ENCODE data around the gene EHD3. TPM values are rescaled to one million over a fixed set of nuclear protein-coding genes. Genes with fewer than 3 reads are reported as not detected.

EHD3 gene
- total and polyA plus RNA-seq, 10 of the 15 experiments (the other 5 are each of a cell fraction or from before 2014, with no cell fraction given): 1.1 to 10.9 (median 8.2) TPM

DNA sequence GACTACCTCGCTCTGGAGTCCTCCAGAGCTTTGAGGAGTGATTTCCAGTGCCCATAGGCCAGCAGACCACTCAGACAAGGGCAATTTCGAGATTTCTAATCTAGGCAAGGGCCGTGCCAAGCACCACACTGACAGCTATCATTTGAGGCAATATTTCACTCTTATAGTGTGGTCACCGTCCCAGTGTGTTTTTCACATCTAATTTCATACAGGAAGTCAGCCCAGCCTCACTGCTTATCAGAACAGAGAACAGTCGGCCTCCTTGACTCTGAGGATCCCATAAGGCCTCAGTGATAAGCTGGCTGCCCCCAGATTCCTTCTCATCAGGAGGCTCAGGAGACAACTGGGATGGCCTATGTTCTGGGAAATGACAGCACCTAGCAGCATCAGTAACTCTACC is 17.2 kb upstream of the EHD3 start (continued):
- TF ChIP-seq PAX8 (IDR thresholded peaks at IDR 0.05) (no peak), BACH1 (IDR thresholded peaks at IDR 0.05; ENCODE audit: borderline replicate concordance) (no peak), IKZF1 (conservative IDR thresholded peaks at IDR 0.05) (no peak), SUZ12 (IDR thresholded peaks at IDR 0.05; ENCODE audit: unreplicated experiment) (no peak), CHD2 (IDR thresholded peaks at IDR 0.05; ENCODE audit: borderline replicate concordance, low read depth, low read length) (no peak), FOS (IDR thresholded peaks at IDR 0.05; ENCODE audit: borderline replicate concordance, extremely low read depth, insufficient read length) (no peak), HDGF (IDR thresholded peaks at IDR 0.05) (no peak), SREBF2 (IDR thresholded peaks at IDR 0.05; ENCODE audit: low read length) (no peak), CREM (IDR thresholded peaks at IDR 0.05; ENCODE audit: low read depth) (no peak), POLR2AphosphoS2 (IDR thresholded peaks at IDR 0.05; ENCODE audit: low read depth, low read length) (no peak)

DNA sequence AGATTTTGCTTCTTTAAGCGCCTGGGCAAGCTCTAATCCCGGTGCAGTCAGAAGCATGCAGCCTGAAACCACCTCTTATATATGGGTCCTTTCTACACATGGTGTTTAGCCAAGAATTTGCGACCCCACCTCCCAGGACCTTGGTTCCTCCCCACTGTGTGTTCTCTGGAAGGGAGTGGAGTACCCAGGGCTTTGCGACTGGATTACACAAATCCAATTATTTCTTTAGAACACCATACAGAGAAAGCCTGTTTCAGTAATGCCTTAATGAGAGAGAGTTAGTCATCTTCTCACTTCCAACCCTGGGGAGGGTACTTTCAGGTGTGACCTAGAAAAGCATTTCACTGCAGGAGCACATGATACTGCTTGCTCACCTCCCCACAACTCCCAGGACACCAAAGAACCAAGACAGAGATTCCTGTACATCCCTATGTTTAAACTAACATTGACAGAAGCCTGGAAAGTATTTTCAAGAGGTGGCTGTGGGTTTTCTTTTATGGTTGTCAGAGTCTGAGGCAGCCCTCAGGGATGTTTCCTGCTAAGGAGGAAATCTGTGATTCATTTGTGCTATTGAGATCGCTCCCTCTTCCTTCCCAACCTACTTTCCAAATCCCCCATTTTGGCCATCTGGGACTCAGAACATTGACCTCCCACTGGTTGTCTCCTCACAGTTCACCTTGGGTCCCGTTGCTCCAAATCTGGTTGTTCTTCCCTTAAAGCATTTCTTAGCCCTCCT is 16.3 kb upstream of the EHD3 start, which contains the start of gene CAPN14:
Gene CAPN14 (minus strand): TSS at position 51 of the 736 bp plus-strand sequence. CDS start 12,068 bp downstream, outside the sequence.
- RAD21 ChIA-PET (ENCODE audit: unreplicated experiment): interaction anchor here (0.6 to 3.3 kb wide), 4 partner anchors 35 to 47 kb away, joined by 4 to 12 read pairs (median 6); no protein-coding TSS in a partner anchor
- SMC1A ChIA-PET (ENCODE audit: uncharacterized antibody, unreplicated experiment): interaction anchor here (0.9 to 2.5 kb wide), 6 partner anchors 9 to 47 kb away, joined by 3 to 12 read pairs (median 7); no protein-coding TSS in a partner anchor
- ATAC-seq: peak; percentile 58
- CTCF ChIA-PET: interaction anchor here (0.7 to 2.1 kb wide), 5 partner anchors 10 to 80 kb away, joined by 3 to 14 read pairs (median 3); partner anchors contain the start of gene EHD3
- Histone ChIP-seq H3K4me2 (ENCODE audit: control insufficient read depth, insufficient read depth) (peak within 1 kb of the TSS; percentile 44; the same call in 1 of the 2 replicates), H3K9ac (ENCODE audit: control insufficient read depth, insufficient read depth, low read length) (no peak within 1 kb of the TSS), H3K4me3 (no peak within 1 kb of the TSS), H2AFZ (ENCODE audit: control insufficient read depth, low read depth, low read length) (no peak within 1 kb of the TSS), H3K4me1 (ENCODE audit: control insufficient read depth, insufficient read depth, low read length) (peaks cover 58% of the 10 kb centered on the region), H3K79me2 (ENCODE audit: control insufficient read depth, insufficient read depth, low read length) (no peaks in the 10 kb centered on the region), H3K27me3 (replicated peaks in 1 of 2; ENCODE audit: control insufficient read depth in 2 of 2, insufficient read depth in 2 of 2, low read length in 1 of 2) (no peaks in the 10 kb centered on the region), H4K20me1 (ENCODE audit: control insufficient read depth, insufficient read depth) (no peaks in the 10 kb centered on the region), H3K27ac (ENCODE audit: control insufficient read depth, insufficient read depth) (peak within 1 kb of the TSS; percentile 52), H3K9me3 (replicated peaks; ENCODE audit: control insufficient read depth, insufficient read depth, low read length) (no peaks in the 10 kb centered on the region), H3K36me3 (ENCODE audit: control insufficient read depth in 2 of 2, insufficient read depth in 2 of 2, low read length in 1 of 2) (no peaks in the 10 kb centered on the region)
- FAIRE-seq: no peak
- 20% methylated on average over 6 of the region's 6 CpGs for WGBS (ENCODE audit: insufficient coverage, insufficient replicate concordance, low lambda C conversion rate, missing lambda C conversion rate)
- intact Hi-C loops (cut with micrococcal nuclease; ENCODE audit: unreplicated experiment): loop anchor here (5.0 kb wide), 1 partner anchor 115 kb away; no protein-coding TSS in a partner anchor
- no TSS peak for BruUV-seq (replicated peaks)
- POLR2A ChIA-PET: interaction anchor here (0.6 to 1.7 kb wide), 3 partner anchors 10 to 40 kb away, joined by 3 to 7 read pairs (median 4); no protein-coding TSS in a partner anchor
- in situ Hi-C loops (cut with MboI): no loop called here
- no peak for DNase-seq (ENCODE audit: low read depth, low spot score)
- TF ChIP-seq, protein P1, sequence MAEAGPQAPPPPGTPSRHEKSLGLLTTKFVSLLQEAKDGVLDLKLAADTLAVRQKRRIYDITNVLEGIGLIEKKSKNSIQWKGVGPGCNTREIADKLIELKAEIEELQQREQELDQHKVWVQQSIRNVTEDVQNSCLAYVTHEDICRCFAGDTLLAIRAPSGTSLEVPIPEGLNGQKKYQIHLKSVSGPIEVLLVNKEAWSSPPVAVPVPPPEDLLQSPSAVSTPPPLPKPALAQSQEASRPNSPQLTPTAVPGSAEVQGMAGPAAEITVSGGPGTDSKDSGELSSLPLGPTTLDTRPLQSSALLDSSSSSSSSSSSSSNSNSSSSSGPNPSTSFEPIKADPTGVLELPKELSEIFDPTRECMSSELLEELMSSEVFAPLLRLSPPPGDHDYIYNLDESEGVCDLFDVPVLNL (IDR thresholded peaks at IDR 0.05; ENCODE audit: low read depth, low read length): no peak
- TF ChIP-seq IKZF1 (conservative IDR thresholded peaks at IDR 0.05): peak; percentile 36; the same call in 1 of the 2 replicates
- peak; percentile 41; the same call in 1 of the 2 replicates for TF ChIP-seq RAD51 (IDR thresholded peaks at IDR 0.05)
- no peak for TF ChIP-seq ETV6 (conservative IDR thresholded peaks at IDR 0.05 in 1 of 2, IDR thresholded peaks at IDR 0.05 in 1 of 2; ENCODE audit: borderline replicate concordance in 1 of 2, low read depth in 1 of 2)
- TF ChIP-seq ATF7 (IDR thresholded peaks at IDR 0.05; ENCODE audit: low read depth): 0 out of 2 replicates have a peak, but pooled peaks have one; percentile 11
- 0 out of 2 replicates have a peak, but pooled peaks have one; percentile 16 for TF ChIP-seq CREM (IDR thresholded peaks at IDR 0.05; ENCODE audit: low read depth)
- TF ChIP-seq NFYB (IDR thresholded peaks at IDR 0.05; ENCODE audit: insufficient read depth, low read depth, low read length): no peak
- TF ChIP-seq IKZF2 (IDR thresholded peaks at IDR 0.05): peak; percentile 60 to 75
- TF ChIP-seq EED (IDR thresholded peaks at IDR 0.05; ENCODE audit: low read depth): peak; percentile 64; the same call in 1 of the 2 replicates
- TF ChIP-seq MYC (IDR thresholded peaks at IDR 0.05; ENCODE audit: insufficient read depth, insufficient read length, insufficient replicate concordance, low read length, severe bottlenecking): no peak
- TF ChIP-seq BHLHE40 (IDR thresholded peaks at IDR 0.05; ENCODE audit: borderline replicate concordance in 1 of 2, low read depth in 2 of 2, low read length in 1 of 2): peak; percentile 26; a peak in 1 of 4 replicates
- peak; percentile 50 for TF ChIP-seq MEF2B (IDR thresholded peaks at IDR 0.05; ENCODE audit: partially characterized antibody, poor library complexity, severe bottlenecking)
- peak; percentile 24; the same call in 1 of the 2 replicates for TF ChIP-seq DPF2 (IDR thresholded peaks at IDR 0.05)
- TF ChIP-seq MTA3 (IDR thresholded peaks at IDR 0.05; ENCODE audit: borderline replicate concordance, low read length): no peak
